ENCODE results near the gene HP1BP3.

DNA sequence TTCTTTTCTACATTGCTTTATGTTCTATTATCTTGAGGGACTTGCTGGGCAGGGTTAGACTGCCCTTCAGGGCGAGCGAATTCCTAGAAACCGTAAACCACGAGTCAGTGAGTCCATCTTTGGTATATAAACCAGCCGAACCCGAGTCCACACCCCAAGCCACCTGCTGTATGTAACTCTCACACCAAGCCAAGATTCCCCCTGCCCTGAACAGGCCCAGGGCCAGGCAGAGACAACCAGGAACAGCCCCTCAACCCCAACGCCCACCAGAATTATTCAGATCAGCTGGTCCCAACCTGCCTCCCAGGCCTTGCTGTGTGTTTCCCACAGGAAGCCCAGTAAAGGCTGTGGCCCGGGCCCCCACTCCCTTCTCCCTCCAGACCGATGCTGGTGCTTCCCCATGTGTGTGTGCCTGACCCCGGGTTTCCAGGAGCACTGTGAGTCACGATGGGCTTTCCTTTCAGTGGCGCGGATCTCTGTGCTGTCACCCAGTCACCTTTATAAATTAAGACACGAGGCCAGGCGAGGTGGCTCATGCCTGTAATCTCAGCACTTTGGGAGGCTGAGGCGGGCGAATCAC lies 86.4 kb downstream of the HP1BP3 start:
- TF ChIP-seq, protein P1, sequence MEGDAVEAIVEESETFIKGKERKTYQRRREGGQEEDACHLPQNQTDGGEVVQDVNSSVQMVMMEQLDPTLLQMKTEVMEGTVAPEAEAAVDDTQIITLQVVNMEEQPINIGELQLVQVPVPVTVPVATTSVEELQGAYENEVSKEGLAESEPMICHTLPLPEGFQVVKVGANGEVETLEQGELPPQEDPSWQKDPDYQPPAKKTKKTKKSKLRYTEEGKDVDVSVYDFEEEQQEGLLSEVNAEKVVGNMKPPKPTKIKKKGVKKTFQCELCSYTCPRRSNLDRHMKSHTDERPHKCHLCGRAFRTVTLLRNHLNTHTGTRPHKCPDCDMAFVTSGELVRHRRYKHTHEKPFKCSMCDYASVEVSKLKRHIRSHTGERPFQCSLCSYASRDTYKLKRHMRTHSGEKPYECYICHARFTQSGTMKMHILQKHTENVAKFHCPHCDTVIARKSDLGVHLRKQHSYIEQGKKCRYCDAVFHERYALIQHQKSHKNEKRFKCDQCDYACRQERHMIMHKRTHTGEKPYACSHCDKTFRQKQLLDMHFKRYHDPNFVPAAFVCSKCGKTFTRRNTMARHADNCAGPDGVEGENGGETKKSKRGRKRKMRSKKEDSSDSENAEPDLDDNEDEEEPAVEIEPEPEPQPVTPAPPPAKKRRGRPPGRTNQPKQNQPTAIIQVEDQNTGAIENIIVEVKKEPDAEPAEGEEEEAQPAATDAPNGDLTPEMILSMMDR (IDR thresholded peaks at IDR 0.05): no peak
- TF ChIP-seq POLR2A (IDR thresholded peaks at IDR 0.05) (no peak), POLR2AphosphoS5 (IDR thresholded peaks at IDR 0.05) (no peak)

All from breast epithelium (tissue), 3 donors.